HG03066 (cell line): Measurements from ENCODE around the gene COQ3.

Experiments used
- ATAC-seq: cut with Tn5 transposase; IDR thresholded peaks from one replicate; pipeline ENCODE4 v1.9.1; 2021; ENCODE audit warnings: low read depth; ENCODE audit not compliant: unreplicated experiment

The COQ3 gene, protein sequence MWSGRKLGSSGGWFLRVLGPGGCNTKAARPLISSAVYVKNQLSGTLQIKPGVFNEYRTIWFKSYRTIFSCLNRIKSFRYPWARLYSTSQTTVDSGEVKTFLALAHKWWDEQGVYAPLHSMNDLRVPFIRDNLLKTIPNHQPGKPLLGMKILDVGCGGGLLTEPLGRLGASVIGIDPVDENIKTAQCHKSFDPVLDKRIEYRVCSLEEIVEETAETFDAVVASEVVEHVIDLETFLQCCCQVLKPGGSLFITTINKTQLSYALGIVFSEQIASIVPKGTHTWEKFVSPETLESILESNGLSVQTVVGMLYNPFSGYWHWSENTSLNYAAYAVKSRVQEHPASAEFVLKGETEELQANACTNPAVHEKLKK

DNA sequence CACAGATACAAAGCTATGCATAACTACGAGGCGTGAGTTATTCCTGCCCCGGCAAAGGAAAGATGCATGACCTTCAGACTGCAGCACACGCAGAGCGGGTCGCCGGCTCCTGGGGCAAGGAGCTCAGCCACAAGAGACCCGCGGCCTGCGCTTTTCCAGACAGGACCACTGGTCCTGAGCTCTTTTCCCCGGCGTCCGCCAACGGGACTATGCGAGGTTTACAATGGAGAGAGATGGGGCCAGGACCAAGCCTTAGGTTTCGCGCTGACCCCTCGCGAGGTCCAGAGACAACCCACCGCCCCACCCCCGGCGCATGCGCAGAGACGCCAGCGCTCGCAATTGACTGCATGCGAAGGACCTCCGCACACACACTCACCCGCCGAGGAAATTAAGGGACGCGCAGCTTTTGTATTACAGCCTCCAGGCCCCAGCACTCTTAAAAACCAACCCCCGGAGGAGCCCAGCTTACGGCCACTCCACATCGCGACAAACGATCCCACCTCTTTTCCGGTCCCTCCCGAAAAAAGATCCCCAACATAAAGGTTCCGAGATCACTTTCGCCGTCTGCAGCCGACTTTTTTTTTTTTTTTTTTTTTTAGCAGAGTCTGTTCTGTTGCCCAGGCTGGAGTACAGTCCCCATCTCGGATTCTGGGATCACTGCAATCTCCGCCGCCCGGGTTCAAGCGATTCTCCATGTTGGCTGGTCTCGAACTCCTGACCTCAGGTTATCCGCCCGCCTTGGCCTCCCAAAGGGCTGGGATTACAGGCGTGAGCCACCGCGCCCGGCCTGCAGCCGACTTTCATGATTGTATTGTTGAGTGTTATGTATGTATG, at the start of gene COQ3:
Gene COQ3, minus strand, starts transcription at position 498 of the 834 bp plus-strand sequence. Its CDS starts 16 bp downstream, at position 482.
- peak; percentile 68 for ATAC-seq

DNA sequence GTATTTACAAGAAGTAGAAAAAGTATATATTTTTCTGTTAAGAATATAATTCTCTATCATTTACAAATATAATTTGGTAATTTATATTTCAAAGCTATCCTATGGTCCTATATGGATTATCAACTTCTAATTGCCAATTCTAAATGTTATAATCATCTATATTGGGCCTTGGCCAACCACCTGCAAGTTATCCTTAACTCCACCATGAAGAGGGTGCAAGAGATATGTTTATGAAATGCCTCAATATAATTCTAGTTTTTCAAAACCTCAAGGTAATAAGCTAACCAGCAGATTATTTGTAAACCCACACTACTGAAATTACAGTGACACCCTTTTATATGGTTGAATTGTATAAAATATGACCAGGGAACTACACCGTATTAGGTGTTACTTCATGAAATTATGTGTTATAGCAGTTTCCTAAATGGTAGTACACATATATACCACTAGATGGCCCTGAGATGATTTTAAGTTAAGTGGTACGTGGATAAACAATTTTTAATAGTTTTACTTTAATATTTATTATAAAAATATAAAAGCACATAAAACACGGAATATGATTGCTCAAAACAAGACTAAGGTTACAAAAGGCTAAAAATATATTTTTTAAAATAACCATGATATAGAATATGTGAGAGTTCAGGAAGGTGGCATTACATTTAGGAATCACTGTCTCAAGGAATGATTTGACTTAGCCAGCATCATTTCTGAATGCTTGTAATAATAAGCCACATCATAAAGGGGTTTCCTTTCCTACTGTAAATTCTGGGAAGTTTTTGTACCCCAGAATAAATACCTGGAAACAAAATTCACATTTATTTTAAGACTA, 40.9 kb upstream of the COQ3 start:
- peak; percentile 93 for ATAC-seq

DNA sequence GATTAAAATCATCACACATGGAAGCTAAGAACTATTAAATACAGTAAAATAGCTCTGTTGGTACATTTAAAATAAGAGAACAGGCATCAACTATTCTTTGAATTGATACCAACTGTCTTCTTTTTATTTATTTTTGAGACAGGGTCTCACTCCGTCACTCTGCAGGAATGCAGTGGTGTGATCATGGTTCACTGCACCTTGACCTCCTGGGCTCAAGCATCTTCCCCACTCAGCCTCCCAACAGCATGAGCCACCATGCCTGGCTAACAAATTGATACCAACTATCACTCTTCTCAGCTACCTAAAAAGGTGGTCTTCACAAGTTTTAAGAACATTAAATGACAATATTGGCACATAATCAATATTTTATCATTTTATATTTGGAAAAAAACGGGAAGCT, 38.9 kb upstream of the COQ3 start:
- ATAC-seq = no peak

DNA sequence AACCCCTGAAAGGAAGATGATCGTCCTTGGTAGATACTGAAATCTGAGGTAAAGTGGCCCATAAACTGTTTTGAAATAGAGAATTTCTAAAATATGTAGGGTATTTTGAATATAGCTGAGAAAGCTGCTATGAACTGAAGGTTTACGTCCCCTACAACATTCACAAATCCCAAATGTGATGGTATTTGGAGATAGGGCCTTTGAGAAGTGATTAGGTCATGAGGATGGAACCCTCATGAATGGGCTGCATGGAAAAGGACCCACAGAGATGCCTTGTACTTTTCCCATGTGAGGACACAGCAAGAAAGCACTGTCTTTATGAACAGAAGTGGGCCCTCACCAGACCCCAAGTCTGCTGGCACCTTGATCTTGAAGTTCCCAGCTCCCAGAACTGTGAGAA, 37.9 kb upstream of the COQ3 start:
- no peak for ATAC-seq

DNA sequence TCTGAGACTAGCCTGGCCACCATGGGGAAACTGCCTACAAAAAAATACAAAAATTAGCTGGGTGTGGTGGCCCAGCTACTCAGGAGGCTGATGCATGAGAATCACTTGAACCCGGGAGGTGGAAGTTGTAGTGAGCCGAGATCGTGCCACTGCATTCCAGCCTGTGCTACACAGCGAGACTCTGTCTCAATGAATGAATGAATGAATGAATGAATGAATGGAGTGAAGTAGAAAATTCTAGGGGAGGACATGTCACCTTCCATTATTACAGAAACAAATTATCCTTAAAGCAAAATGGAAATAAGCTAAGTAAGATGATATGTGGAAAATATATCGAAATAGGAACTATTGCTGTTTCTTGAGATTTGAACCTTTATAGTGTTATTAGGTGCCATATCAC, 34.0 kb upstream of the COQ3 start:
- no peak for ATAC-seq

DNA sequence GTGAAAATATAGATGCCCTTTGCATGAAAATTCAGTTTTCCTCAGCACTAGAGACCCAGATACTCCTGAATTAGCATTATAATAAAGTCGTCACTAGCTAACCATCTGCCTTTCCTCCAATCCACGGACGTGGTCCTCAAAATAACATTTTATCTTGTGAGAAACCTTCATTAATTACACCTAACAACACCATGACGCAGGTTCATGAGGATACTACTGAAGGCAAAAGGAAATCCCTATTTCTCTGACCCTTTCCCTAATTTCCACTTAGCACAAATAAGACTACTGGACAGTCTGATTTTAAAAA, 32.4 kb upstream of the COQ3 start:
- ATAC-seq = no peak

DNA sequence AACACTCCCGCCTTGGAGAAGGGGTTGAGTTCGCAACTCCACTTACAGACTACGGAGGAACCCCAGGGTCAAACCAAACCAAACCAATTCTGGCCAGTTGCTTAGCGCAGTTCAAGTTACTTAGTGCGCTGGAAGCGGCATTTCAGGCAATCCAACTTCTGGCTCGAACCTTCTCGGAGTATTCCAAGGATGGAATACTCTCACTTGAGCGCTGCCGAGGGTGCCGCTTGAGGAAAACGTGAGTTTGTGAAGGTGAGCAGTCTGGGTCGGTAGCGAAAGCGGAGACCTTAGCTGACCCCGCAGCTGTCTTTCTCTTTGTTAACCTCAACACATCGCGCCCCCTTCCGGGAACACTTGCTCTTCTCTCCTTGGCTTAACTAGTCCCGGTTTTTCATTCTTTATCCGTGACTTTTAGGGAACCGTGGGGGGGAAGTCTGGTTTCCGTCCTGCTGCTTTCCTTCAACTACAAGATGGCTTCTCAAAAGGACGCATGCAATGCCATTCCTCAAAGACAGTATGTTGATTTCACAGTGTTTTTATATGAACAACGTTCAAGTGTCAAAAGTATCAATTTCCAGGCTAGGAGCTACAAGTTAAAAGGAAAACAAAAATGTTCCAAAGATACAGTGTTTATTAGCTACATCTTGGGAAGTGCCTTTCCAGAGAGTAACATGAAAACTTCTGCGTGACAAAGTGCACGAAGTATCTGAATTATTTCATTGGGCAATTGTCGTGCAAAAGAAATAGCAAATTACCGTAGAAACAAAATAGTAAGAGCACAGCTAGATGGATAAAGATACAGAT, 31.9 kb upstream of the COQ3 start:
- peak; percentile 47 for ATAC-seq

DNA sequence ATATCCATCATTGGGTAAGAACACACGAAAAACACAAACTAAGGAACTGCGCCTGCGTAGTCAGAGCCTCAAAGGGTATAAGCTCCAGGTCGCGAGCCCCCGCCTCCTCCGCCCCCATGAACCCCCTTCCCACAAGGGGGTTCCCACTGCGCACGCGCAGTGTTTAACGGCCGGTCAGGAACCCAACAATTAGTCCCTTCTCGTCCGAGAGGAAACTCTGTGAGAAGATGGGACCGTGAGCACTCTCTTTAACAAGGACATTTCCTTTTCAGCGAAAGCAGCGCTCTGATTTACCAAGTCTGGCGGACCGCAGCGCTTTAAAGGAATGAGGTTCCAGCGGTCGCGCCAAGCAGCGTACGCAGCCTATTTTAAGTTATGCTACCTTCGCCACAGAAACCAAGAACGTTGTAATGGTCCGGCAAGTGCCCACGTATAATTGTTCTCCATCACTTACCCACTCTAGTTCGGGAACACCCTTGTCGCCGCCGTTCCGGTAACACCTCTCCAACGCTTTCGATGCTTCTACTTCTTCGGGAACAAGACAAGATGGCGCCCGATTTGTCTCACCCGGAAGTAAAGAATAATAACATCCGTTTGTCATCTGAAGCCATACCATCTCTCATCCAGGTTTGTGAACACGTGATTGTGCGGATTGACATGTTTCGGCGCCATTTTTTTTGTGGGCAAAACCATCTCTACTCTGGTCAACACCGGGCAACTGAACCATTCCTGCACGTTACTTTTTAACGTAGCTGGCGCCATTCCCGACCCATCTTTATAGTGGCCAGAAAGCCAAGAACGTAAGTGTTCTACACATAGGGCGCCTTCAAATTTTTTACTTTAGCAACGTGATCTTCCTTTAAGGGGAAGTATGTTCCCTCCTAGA, 31.0 kb upstream of the COQ3 start, which contains the start of gene PNISR:
Gene PNISR, minus strand, starts transcription at position 548 of the 886 bp plus-strand sequence. CDS start 10,649 bp downstream, outside the sequence.
- ATAC-seq = peak; percentile 86

DNA sequence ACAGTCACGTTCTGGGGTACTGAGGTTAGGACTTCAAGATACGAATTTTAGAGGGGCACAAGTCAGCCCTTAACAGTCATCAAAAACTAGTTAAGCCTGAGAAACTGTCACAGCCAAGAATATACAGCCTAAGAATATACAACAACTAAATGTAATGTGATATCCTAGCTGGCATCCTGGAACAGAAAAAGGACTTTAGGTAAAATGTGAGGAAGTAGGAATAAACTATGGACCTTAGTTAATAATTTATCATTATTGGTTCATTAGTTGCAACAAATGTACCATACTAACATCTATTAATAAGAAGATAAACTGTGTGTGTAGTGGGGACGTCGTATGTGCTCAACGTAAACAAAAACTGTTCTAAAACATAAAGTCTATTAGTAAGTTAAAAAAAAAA, 30.0 kb upstream of the COQ3 start:
- no peak for ATAC-seq

DNA sequence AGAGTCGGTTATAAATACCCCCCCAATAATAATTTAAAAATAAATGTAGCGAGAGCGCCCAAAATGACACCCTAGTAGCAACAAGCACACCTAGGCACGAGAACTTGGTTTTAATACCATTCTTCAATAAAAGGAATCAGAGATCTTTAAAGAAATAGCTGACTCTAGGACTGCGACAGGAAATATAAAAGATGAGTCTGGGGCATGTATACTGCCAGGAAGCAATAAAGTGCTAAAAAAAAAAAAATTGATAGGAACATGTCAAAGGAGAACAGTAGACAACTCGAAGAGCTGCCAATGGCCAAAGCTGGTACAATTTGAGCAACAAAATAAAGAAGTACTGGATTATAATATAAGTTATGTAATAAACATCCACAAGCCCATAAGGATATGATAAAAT, 28.9 kb upstream of the COQ3 start:
- no peak for ATAC-seq

DNA sequence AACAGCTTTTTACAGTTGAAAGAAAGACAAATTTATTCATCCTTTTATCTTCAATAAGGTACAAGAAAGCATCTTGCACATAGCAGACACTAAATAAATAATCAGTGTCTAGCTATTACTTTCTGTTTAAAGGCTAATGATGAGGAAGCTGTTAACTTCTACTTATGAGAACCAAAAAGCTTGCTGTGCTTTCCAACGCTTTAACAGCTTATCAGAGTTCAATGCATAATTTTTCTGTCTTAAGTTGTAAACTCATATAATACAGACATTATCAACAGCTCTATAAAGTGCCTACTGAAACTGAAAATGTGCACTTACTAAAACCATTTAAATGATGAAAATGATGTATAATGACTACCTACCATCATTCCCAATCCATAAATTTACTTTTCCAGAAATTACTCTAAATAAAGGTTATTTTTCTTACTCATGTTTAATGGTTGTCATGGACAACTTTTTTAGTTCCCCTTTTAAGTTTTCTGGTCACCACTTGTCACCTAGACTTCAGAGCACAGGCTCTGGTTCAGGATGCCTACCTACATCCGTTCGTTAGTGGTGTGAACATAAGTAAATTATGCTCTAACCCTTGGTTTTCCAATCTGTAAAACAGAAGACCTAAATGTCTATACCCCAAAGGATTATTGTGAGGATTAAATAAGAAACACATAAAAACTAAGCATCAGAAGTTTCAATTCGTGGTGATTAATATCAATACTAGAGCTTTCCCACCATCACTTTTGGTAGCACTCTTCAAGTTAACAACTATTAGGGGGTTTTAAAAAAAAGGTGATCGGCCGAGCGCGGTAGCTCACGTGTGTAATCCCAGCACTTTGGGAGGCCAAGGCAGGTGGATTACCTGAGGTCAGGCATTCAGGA, 23.1 kb upstream of the COQ3 start:
- ATAC-seq = peak; percentile 75

DNA sequence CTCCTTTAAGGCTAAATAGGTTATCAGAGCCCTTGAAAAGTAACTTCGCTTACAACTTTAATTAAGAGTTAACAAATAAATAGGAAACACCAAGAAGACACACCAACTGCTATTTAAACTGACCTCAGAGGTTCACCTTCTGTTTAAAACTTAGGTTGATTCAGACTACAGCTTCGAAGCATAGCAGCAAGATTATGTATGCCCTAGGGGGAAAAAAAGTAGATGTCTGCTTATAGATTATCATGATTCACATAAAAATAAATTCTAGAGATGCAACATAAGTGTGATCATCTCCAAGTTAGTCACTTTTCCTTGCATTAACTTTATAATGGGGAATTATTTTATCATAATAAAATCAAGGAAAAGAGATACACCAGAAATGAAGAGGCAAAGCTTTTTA, 22.2 kb upstream of the COQ3 start:
- ATAC-seq = no peak

DNA sequence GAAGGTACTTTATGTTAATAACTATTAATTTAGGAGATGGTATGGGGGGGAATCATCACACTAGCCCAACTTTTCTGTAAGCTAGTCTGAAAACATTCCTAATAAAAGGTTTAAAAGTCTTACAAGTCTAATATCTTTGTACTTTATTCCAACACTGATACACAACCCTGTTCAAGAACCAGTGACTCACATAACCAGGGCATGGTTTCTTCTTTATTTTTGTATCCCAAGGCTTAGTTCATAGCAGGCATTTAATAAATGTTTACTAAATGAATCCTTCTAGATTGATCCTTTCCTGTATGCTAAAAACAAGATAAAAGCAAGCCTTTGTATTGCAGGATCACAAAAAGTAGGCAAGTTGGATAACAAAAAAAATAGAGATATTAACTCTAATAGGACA, 21.5 kb upstream of the COQ3 start:
- ATAC-seq = no peak

DNA sequence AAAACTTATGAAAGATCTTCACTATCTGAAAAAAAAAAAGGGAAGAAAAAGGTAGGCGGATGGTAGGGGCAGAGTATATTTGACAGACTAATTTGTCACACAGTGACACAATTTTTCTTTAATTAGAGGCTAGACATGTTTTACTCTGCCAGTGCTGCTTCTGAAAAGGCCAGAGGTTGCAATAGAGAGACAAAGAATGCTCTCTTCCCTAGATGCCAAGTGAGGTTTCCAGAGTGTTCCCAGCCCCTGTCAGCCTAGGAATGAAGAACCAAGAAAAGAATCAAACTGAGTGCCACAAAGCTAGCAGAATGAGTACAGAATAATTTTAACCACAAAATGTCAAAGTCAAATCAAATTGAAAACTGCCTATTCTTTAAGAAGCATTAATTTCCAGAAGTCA, 18.1 kb upstream of the COQ3 start:
- no peak for ATAC-seq

DNA sequence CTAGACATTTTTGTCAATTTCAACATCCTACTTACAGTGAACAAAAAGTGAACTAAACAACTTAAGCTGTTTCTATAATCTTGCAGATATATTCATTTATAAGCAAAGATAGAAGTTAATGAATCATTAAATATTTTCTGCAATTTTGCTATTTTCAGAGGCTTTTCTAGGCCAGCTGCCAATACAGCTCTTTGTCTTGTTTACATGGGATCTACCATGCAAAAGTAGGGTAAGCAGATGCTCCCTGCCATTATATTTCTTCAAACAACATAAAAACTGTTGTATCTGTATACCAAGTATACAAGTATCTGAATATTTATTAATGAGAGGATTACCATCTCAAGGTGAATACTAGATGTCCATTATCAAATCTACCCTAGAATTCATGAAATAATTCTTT, 15.7 kb upstream of the COQ3 start:
- ATAC-seq = no peak

DNA sequence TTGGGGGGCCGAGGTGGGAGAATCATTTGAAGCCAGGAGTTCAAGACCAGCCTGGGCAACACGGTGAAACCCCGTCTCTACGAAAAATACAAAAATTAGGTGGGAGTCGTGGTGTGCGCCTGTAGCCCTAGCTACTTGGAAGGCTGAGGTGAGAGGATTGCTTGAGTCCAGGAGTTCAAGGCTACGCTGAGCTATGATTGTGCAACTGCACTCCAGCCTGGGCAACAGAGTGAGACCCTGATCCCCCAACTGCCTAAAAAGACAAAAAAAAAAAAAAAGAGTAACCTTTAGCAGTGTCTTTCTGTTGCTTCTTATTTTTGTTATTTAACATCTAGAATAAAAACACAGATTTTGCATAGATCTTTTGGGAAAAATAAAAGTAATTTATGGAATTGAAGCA, 13.1 kb upstream of the COQ3 start:
- ATAC-seq = no peak

DNA sequence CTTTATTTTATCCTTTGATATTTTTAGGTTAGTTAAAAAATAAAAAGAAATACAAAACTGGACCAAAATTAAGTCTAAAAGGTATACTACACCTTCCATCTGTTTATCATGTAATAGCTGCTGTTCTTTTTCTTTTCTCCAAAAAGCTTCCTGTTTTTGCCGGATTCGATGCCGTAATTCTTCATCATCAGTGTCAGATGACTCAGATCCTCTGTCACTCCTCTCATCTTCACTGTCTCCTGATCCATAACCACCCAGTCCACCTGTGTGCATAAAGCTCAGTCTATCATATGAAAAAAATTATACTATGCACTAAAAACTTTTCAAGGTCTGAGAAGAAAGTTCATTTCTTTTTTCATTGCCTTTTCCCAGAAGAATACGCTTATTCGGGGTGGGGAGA, 8.5 kb upstream of the COQ3 start:
- no peak for ATAC-seq

DNA sequence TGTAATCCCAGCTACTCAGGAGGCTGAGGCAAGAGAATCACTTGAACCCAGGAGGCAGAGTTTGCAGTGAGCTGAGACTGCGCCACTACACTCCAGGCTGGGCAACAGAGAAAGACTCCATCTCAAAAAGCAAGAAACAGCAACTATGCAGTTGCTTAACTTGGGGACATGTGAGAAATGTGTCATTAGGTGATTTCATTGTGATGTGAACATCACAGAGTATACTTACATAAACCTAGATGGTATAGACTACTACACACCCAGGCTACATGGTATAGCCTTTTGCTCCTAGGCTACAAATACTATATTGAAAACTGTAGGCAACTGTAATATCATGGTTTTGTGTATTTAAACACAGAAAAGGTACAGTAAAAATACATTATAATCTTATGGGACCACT, 3.3 kb upstream of the COQ3 start:
- no peak for ATAC-seq

DNA sequence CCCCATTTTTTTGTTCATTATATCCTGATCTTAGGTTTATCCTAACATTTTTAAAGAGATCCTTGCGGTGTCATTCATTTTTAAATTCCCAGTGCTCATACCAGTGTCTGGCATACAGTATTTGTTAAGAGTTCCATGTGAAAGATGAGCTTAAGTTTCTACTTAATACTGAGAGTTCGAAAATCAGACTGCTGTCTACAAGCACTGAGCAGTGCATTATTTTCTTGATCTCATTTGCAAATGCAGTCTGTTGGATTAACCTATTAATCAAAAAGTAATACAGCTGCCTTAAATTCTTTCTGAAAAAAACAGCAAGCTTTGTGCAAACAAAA, 663 bp downstream of the COQ3 start:
- ATAC-seq = peak; percentile 15
